ENCODE results near the gene PCSK2.
A peak's percentile ranks its signal among the peaks of the same experiment; 100 is the strongest.

The PCSK2 gene

GRCh38 chr20:17505636-17506517, 279.0 kb downstream of the PCSK2 start:
- Histone ChIP-seq H3K4me1 (ENCODE audit: low read length) (peaks cover 14% of the 10 kb centered on the region; the same call in 1 of the 2 replicates), H2AFZ (ENCODE audit: low read length) (peak overlapping the region; percentile 92), H3K9me2 (replicated peaks; ENCODE audit: insufficient read depth, low read length) (no peaks in the 10 kb centered on the region), H4K20me1 (ENCODE audit: insufficient read depth, low read length) (no peaks in the 10 kb centered on the region), H3F3A (ENCODE audit: insufficient read depth, low read length) (no peaks in the 10 kb centered on the region), H3K79me2 (ENCODE audit: low read length) (no peaks in the 10 kb centered on the region), H3K4me2 (ENCODE audit: low read depth, low read length) (peak overlapping the region; percentile 93), H3K36me3 (replicated peaks; ENCODE audit: insufficient read depth, low read length) (no peaks in the 10 kb centered on the region), H3K27ac (ENCODE audit: low read length) (no peak overlapping the region), H3K4me3 (ENCODE audit: low read length) (peak overlapping the region; percentile 72), H3K9ac (ENCODE audit: low read length) (no peak overlapping the region; the same call in 1 of the 2 replicates), H3K9me3 (replicated peaks; ENCODE audit: insufficient read depth, low read length) (no peaks in the 10 kb centered on the region), H3K27me3 (replicated peaks; ENCODE audit: insufficient read depth, low read length) (no peaks in the 10 kb centered on the region)
- TF ChIP-seq EZH2 (optimal IDR thresholded peaks at IDR 0.05; ENCODE audit: low read depth, low read length): no peak
- DNase-seq: no peak

GRCh38 chr20:17507032-17507431, 280.2 kb downstream of the PCSK2 start:
- H4K20me1 ChIP-seq (ENCODE audit: insufficient read depth, low read length): no peaks in the 10 kb centered on the region
- H3K9me3 ChIP-seq (replicated peaks; ENCODE audit: insufficient read depth, low read length): no peaks in the 10 kb centered on the region
- H3F3A ChIP-seq (ENCODE audit: insufficient read depth, low read length): no peaks in the 10 kb centered on the region
- H3K79me2 ChIP-seq (ENCODE audit: low read length): no peaks in the 10 kb centered on the region
- H3K4me2 ChIP-seq (ENCODE audit: low read depth, low read length): no peak overlapping the region
- H3K27ac ChIP-seq (ENCODE audit: low read length): no peak overlapping the region
- no peak overlapping the region for H3K4me3 ChIP-seq (ENCODE audit: low read length)
- H3K27me3 ChIP-seq (replicated peaks; ENCODE audit: insufficient read depth, low read length): no peaks in the 10 kb centered on the region
- no peak for DNase-seq
- H3K36me3 ChIP-seq (replicated peaks; ENCODE audit: insufficient read depth, low read length): no peaks in the 10 kb centered on the region
- peaks cover 21% of the 10 kb centered on the region; the same call in 1 of the 2 replicates for H3K4me1 ChIP-seq (ENCODE audit: low read length)
- H3K9me2 ChIP-seq (replicated peaks; ENCODE audit: insufficient read depth, low read length): no peaks in the 10 kb centered on the region
- no peak overlapping the region for H2AFZ ChIP-seq (ENCODE audit: low read length)
- H3K9ac ChIP-seq (ENCODE audit: low read length): no peak overlapping the region
- no peak for TF ChIP-seq EZH2 (optimal IDR thresholded peaks at IDR 0.05; ENCODE audit: low read depth, low read length)

- H2AFZ ChIP-seq (ENCODE audit: low read length): no peak overlapping the region
- no peaks in the 10 kb centered on the region for H3K9me3 ChIP-seq (replicated peaks; ENCODE audit: insufficient read depth, low read length)
- no peak overlapping the region for H3K9ac ChIP-seq (ENCODE audit: low read length)
- H3K27me3 ChIP-seq (replicated peaks; ENCODE audit: insufficient read depth, low read length): no peaks in the 10 kb centered on the region
- H3K4me3 ChIP-seq (ENCODE audit: low read length): no peak overlapping the region
- no peak overlapping the region for H3K4me2 ChIP-seq (ENCODE audit: low read depth, low read length)
- H3K4me1 ChIP-seq (ENCODE audit: low read length): peaks cover 21% of the 10 kb centered on the region; the same call in 1 of the 2 replicates
- H3K27ac ChIP-seq (ENCODE audit: low read length): no peak overlapping the region
- no peak for DNase-seq
- no peaks in the 10 kb centered on the region for H3K79me2 ChIP-seq (ENCODE audit: low read length)
- H4K20me1 ChIP-seq (ENCODE audit: insufficient read depth, low read length): no peaks in the 10 kb centered on the region
- H3F3A ChIP-seq (ENCODE audit: insufficient read depth, low read length): no peaks in the 10 kb centered on the region
- no peaks in the 10 kb centered on the region for H3K9me2 ChIP-seq (replicated peaks; ENCODE audit: insufficient read depth, low read length)
- no peaks in the 10 kb centered on the region for H3K36me3 ChIP-seq (replicated peaks; ENCODE audit: insufficient read depth, low read length)
- TF ChIP-seq, protein P1, sequence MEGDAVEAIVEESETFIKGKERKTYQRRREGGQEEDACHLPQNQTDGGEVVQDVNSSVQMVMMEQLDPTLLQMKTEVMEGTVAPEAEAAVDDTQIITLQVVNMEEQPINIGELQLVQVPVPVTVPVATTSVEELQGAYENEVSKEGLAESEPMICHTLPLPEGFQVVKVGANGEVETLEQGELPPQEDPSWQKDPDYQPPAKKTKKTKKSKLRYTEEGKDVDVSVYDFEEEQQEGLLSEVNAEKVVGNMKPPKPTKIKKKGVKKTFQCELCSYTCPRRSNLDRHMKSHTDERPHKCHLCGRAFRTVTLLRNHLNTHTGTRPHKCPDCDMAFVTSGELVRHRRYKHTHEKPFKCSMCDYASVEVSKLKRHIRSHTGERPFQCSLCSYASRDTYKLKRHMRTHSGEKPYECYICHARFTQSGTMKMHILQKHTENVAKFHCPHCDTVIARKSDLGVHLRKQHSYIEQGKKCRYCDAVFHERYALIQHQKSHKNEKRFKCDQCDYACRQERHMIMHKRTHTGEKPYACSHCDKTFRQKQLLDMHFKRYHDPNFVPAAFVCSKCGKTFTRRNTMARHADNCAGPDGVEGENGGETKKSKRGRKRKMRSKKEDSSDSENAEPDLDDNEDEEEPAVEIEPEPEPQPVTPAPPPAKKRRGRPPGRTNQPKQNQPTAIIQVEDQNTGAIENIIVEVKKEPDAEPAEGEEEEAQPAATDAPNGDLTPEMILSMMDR (IDR thresholded peaks at IDR 0.05; ENCODE audit: low read length): no peak
- TF ChIP-seq EZH2phosphoT487 (IDR thresholded peaks at IDR 0.05; ENCODE audit: low read length) (no peak), EZH2 (optimal IDR thresholded peaks at IDR 0.05; ENCODE audit: low read depth, low read length) (no peak)
These were observed 280.7 kb downstream of the PCSK2 start for GRCh38 chr20:17507531-17507930.

GRCh38 chr20:17508756-17509155, 281.9 kb downstream of the PCSK2 start:
- Histone ChIP-seq H3K9me2 (replicated peaks; ENCODE audit: insufficient read depth, low read length) (no peaks in the 10 kb centered on the region), H3K4me1 (ENCODE audit: low read length) (peaks cover 20% of the 10 kb centered on the region; the same call in 1 of the 2 replicates), H4K20me1 (ENCODE audit: insufficient read depth, low read length) (no peaks in the 10 kb centered on the region), H3K4me3 (ENCODE audit: low read length) (no peak overlapping the region), H3K79me2 (ENCODE audit: low read length) (no peaks in the 10 kb centered on the region), H3K27ac (ENCODE audit: low read length) (no peak overlapping the region), H3K9me3 (replicated peaks; ENCODE audit: insufficient read depth, low read length) (no peaks in the 10 kb centered on the region), H3K36me3 (replicated peaks; ENCODE audit: insufficient read depth, low read length) (no peaks in the 10 kb centered on the region), H3F3A (ENCODE audit: insufficient read depth, low read length) (no peaks in the 10 kb centered on the region), H3K4me2 (ENCODE audit: low read depth, low read length) (no peak overlapping the region), H2AFZ (ENCODE audit: low read length) (no peak overlapping the region), H3K9ac (ENCODE audit: low read length) (no peak overlapping the region), H3K27me3 (replicated peaks; ENCODE audit: insufficient read depth, low read length) (no peaks in the 10 kb centered on the region)
- no peak for DNase-seq
- TF ChIP-seq, protein P1 (IDR thresholded peaks at IDR 0.05; ENCODE audit: low read length): no peak
- TF ChIP-seq EZH2 (optimal IDR thresholded peaks at IDR 0.05; ENCODE audit: low read depth, low read length) (no peak), EZH2phosphoT487 (IDR thresholded peaks at IDR 0.05; ENCODE audit: low read length) (no peak)
